TTC549 (cell line): ENCODE results near the gene IL17RB.

Experiments
- FAIRE-seq: peaks from 2 replicates; lab custom pipeline; 2012; peaks lifted over from hg19 to GRCh38; lab: Jason Lieb, UNC

The IL17RB gene

DNA sequence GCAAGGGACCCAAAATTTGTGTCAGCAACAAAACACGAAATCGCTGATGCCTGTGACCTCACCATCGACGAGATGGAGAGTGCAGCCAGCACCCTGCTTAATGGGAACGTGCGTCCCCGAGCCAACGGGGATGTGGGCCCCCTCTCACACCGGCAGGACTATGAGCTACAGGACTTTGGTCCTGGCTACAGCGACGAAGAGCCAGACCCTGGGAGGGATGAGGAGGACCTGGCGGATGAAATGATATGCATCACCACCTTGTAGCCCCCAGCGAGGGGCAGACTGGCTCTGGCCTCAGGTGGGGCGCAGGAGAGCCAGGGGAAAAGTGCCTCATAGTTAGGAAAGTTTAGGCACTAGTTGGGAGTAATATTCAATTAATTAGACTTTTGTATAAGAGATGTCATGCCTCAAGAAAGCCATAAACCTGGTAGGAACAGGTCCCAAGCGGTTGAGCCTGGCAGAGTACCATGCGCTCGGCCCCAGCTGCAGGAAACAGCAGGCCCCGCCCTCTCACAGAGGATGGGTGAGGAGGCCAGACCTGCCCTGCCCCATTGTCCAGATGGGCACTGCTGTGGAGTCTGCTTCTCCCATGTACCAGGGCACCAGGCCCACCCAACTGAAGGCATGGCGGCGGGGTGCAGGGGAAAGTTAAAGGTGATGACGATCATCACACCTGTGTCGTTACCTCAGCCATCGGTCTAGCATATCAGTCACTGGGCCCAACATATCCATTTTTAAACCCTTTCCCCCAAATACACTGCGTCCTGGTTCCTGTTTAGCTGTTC, 35.0 kb upstream of the IL17RB start:
- no peak for FAIRE-seq

DNA sequence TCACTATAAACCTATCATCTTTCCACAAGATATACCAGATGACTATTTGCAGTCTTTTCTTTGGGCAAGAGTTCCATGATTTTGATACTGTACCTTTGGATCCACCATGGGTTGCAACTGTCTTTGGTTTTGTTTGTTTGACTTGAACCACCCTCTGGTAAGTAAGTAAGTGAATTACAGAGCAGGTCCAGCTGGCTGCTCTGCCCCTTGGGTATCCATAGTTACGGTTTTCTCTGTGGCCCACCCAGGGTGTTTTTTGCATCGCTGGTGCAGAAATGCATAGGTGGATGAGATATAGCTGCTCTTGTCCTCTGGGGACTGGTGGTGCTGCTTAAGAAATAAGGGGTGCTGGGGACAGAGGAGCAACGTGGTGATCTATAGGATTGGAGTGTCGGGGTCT, 33.9 kb upstream of the IL17RB start:
- FAIRE-seq = no peak

DNA sequence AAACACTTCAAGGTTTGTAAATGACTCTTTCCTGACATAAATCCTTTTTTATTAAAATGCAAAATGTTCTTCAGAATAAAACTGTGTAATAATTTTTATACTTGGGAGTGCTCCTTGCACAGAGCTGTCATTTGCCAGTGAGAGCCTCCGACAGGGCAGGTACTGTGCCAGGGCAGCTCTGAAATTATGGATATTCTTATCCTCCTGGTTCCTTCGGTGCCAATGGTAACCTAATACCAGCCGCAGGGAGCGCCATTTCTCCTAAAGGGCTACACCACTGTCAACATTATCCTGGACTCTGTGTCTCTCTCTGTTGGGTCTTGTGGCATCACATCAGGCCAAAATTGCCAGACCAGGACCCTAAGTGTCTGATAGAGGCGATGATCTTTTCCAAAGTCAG, 33.1 kb upstream of the IL17RB start:
- FAIRE-seq = no peak

DNA sequence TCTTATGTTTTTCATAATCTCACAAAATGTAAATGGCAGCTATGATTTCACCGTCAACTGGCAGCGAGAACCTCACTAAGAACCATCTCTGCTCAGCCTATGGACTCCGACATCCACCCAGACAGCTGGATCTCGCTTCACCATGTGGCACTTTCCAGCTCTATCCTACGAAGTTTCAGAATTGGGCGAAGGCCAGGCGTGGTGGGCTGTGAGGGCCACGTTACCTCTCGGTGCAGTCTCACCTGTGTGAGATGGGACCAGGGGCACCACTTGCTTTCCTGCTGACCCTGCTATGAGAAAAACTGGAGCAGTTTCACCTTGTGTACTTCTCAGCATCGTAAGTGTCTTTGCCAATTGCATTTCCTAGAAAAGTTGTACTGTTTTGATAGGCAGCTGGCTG, 32.5 kb upstream of the IL17RB start:
- no peak for FAIRE-seq

DNA sequence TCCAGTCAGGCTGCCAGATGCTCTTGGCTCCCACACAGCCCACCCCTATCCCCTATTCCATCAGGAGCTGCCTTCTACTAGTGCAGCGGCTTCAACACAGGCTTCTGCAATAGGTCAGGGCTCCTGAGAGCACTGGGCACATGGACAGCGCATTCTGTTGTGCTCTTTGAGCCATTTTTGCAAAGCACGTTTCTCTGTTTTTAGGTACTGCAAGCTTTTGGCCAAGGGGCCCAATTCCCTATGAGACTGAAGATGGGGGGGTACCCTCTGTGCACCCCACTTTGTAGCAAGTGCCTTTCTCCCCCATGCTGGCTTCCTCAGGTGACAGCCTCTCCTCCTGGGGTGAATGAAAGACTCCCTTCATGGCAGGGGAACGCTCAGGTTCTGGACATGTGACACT, 31.3 kb upstream of the IL17RB start:
- FAIRE-seq = no peak

DNA sequence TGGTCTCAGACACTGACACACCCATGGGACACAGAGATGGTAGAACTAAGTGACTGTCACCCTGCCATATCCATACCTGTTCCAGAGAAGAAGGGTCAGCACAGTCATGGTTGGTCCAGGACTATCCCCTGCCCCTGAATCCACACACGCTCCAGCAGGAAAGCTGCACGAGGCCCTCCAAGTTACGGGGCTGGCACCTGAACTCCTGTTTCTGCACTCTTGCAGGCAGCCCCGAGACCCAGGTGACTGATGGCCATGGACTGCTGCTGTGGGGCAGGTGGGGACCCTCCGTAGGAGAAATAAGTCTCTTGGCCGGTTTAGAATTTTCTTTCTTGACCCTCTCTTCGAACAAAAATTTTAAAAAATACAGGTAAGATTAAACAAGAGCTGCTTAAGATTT, 30.7 kb upstream of the IL17RB start:
- FAIRE-seq = no peak

DNA sequence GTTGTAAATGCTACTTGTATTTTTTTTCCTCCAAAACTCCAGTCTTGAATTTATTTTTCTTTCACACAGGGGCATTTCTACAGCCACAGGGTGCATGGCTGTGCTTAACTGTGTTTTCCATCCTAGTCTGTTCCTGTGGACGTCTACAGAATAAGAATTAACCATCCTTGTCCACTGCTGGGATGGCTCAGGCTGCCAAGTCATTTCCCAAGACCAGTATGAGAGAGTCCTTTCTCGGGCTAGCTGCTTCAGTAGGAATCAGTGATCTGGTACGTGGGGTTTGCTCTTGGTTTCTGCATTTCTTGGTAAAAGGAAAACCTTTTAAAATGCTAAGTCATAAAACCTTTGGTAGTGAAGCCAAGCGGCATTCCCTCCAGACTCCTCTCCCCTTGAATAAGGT, 29.9 kb upstream of the IL17RB start:
- no peak for FAIRE-seq

DNA sequence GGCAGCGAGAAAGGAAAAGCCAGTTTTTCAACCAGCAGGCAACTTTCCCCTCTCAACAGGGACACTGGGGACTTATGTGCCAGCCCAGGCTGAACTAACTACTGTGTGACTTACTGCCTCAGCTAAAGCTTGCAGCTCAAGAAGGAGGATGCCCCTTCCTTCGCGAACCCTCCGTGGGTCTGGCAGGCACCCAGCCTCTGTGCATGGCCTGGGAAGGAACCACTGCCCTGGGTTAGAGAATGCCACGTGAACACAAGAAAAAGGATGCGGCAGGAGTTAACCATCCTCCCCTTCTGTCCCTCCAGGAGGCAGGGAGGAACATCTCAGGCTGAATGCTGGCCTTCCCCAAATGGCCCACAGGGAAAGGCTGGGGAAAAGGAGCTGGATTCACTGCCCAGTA, 29.2 kb upstream of the IL17RB start:
- no peak for FAIRE-seq

DNA sequence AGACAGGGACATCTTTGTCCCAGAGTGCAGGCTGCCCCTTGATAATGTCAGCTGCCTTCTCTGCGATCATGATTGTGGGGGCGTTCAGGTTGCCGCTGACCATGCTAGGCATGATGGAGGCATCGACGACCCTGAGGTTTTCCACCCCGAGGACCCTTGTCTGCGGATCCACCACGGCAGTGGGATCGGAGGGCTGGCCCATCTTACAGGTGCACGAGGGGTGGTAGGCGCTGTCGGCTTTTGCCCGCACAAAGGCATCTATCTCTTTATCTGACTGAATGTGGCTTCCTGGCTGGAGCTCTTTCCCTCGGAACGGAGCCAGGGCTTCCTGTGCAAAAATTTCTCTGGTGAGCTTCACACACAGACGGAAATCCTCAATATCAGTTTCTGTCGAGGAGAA, 28.6 kb upstream of the IL17RB start:
- no peak for FAIRE-seq

DNA sequence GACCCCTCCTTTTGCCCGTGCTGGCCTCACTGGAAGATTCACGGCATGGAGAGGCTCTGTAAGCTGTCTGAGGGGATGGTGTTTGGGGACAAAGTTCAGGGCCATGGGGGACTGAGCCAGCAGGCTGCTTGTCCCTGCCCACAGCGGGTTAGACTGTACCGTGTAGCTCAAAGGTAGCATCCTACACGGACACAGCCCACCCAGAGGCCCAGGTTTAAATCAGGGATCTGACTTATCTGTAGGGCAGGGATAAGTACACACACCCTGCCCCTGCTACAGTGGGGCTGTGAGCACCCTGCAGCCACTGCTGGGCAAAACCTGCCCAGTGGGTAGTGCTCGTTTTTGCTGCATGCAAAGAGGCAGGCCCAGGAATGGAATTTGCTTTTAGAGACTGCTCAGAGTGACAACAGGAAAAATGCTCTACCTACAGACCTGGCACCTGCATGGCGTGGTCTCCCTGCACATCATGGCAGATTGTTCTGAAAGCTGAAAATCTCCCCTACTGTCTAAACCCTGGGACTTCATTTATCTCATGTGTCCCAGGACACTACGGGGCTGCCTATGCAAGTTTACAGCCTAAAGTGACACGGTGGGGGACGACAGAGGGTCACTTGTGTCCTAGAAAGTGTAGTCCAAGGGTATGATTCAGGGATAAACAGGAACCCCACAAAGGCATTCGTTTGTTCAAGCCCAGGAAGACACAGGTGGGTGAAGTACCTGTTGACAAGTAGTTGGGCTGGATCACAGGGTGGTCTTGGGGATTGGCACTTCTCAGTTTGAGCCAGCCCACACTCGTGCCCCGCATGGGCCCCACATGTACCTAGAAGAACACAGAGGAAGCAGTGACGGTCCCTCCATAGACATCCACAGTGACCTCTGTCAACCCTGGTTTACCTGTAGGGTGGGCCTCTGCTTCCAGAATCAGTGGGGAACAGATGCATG, 27.9 kb upstream of the IL17RB start:
- no peak for FAIRE-seq

DNA sequence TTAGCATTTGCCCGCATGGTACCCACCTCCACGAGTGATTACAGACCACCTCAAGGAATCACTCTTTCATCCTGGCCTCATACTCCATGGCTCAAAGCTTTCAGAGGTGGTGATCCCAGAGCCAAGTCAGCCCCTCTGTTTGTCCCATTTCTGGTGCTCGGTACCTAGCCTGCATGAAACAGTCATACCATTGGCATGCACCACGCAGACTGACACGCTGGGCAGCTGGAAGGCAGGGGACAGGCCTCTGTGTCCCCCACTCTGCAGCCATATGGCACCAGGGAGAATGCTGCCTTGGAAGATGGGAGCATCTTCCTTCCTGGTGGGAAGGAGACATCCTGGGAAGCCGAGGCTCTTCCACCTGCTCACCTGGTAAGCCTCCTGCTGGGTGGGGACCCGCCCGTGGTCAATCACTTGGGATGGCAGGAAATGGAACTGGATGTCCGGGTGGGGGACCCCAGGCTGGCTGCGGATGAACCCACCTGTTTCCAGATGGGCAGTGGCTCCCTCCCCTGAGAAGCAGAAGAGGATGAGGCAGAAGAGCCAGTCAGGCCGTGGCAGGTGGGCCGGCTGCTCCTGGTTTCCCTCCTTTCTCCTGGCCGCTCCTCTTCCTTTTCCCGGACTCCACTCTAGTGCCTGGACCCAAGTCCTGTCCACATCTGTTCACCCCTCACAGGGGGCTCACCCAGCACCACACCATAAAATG, 27.1 kb upstream of the IL17RB start:
- FAIRE-seq = no peak

DNA sequence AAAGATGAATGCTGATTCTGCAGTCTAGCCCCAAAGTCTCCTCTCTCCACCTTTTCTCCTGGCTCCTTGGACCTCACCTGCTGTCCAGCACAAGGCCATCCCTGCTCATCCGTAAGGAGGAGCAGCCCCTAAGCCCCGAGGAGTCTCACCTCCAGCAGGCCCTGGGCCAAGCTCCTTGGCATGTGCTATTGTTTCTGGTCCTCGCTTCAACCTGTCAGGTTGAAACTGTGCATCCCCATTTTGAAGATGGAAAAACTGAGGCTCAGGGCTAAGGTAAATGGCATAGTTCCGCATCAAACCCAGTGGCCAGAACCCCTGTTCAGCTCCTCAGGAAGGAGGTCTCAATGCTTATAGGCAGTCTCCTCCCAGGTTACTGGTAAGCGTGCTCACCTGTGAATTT, 26.3 kb upstream of the IL17RB start:
- no peak for FAIRE-seq

DNA sequence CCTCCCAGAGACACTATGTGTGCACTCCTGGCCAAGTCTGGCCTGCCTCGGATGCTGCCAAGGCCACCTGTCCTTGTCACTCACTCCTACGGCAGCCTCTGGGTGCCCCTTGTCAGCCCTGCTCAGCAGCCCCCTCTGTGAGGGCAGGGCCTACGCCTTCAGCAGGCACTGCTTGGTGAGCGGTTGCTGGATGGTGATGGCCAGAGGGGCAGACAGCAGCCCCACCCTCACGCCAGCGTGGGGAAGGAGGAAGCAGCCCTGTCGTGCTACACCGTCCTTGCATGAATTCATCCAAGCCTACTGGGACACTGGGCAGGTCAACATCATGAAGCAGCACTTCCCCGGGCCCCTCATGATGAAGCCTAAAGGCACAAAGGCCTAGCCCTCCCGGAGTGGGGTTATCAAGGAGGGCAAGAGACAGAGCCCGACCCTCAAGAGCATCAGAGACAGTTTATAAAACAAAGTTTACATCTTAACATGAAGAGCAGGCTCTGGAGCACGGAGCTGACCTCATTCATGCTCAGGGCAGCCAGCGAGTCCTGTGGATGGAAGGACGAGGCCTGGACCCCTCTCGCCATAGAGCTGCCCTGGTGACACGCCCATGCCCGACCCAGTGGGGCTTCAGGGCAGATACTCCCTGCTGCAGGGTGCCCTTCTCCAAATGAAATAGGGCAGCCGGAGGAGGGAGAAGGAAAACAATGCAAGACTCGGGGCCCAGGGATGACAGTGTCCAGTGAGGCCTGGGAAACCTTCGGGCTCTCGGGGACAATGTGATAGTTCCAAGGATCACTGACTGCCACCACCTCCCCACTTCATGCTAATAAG, 25.4 kb upstream of the IL17RB start:
- no peak for FAIRE-seq

DNA sequence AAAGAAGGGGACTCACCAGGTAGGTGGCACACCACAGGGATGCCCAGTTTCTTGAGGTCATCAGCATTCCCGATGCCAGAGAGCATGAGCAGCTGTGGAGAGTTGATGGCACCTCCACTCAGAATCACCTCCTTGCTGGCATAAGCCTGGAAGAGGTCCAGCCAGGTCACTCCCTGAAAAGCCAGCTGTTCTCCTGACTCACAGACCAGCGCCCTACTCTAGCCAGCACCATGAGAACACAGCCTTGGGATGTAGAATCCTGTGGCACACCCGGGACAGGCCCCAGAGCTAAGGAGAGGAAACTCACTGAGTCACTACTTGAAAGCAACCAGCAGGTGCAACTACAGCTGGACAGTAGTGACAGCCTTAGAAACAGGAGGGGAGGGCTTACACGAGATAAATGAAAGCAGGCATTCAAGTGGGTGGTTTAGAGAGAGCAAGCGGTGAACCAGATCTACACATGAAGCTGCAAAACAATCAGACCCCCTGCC, 24.7 kb upstream of the IL17RB start:
- FAIRE-seq = no peak

DNA sequence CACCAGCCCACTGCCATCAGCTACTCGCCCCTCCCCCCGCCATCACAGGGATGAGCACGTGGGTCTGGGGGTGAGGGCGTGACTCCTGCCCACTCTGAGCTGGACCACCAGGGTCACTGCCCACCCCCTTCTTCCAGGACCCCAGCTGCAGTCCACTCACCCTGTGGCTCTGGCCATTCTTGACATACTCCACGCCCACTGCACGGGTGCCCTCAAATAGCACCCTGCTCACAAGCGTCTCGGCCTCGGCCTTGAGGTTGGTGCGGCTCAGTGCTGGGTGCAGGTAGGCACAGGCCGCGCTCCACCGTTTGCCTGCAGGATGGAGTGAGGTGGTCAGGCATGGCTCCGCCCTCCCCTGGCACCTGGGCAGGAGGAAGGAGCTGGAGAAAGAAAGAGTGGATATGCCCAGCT, 24.0 kb upstream of the IL17RB start:
- FAIRE-seq = no peak

DNA sequence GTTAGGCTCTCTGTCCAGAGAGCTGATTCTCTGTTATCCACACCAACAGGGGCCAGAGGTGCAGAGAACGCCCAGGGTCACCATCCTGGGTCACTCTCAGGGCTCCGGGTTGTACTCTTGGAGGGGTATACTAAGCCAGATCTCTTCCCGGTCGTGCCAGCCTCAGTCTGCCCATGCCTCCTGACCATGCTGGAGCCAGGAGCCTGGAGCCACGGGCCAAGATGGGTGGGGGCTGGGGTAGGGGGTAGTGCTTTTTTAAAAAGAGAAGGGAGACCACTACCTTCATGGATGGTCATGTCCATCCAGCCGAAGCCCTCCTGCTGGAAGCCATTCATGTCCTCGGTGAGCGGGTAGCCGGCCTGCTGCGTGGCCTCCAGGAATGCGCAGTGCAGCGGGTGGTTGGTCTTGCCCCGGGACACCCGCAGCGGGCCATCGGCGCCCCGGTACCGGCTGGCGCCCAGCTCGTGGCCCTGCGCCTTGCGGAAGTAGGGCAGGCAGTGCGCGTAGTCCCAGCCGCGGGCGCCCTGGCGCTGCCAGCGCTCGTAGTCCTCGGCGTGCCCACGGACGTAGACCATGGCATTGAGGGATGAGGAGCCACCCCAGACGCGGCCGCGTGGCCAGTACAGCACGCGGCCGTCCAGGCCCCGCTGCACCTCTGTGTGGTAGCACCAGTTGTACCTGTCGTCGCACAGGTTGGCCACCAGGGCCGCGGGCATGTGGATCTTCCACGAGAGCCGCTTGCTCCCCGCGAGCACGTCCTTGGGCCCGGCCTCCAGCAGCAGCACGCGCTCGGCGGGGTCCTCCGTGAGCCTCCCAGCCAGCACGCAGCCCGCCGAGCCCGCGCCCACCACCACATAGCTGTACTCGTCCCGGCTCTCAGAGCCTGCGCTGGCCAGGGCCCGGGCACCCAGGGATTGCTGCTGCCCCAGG, 23.1 kb upstream of the IL17RB start:
- FAIRE-seq = no peak

DNA sequence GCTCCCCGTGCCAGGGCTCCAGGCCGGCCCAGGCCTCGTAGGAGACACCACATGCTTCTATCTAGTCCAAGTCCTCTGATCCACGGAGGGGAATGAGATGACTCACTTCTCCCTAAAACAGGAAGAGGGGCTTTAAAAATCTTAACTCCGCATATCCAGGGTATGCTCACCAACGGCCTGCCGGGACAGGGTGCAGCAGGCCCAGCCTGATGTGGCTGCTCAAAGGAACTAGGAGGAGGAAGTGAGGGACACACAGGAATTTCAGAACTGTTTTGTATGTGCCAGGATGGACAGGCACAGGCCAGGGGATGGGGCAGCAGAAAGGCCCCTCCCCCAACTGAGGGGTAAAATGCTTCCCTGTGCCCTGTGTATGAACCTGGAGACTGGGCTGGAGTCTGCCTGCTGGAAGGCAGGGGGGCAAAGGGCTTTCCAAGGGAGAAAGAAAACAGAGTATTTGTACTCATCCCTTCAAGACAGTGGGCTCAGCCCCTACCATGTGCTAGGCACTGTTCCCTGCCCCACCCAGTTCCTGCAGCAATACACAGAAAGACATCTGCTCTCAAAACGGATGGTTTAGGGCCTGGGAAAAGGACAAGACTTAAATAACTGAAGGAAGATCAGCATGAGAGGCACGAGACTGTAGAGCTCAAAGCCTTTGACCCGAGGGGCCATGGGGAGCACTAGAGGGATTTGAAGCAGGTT, 22.3 kb upstream of the IL17RB start:
- FAIRE-seq = no peak

DNA sequence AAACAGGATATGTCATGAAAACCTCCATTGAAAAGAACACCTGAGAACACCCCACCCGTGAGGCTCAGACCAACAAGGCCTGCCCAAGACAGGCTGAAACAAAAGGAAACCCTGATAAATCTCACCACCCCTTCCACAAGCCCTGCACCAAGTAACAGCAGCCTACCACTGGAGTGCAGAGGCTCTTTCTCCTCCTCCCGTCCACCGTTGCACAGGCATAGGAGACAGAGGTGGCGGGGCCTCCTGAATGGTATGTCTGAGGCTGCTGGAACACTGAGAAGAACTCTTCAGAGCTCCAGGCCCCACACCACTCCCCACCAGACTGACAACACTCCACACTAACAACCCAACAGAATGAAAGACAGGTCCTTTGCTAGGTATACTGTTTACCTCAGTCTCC, 21.6 kb upstream of the IL17RB start:
- FAIRE-seq = no peak

DNA sequence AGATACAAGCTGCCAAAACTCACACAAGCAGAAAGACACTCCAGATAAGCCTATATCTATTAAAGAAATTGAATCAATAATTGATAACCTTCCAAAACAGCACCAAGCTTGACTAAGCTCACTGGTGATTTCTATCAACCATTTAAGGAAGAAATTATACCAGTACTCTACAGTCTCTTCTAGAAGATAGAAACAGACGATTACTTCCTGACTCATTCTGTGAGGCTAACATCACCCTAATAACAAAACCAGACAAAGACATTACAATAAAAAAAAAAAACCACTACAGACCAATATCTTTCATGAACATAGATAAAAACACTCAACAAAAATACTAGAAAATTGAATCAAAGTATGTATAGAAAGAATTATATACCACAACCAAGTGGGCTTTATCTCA, 20.3 kb upstream of the IL17RB start:
- FAIRE-seq = no peak

DNA sequence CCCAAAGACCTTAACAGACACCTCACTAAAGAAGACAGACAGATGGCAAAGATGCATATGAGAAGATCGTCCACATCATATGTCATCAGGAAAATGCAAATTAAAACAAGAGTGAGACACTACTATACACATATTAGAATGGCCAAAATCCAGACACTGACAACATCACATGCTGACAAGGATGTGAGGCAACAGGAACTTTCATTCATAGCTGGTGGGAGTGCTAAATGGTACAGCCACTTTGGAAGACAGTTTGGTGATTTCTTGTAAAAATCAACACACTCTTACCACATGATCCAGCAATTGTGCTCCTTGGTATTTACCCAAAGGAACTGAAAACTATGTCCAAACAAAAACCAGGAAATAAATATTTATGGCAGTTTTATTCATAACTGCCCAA, 17.8 kb upstream of the IL17RB start:
- no peak for FAIRE-seq
